ENCODE results near the gene IQSEC3. TPM values are rescaled to one million over a fixed set of nuclear protein-coding genes. Genes with fewer than 3 reads are reported as not detected.

Gene IQSEC3
- total and polyA plus RNA-seq, 4 donors, result 0.29 to 7.5 (median 1.5) TPM

- DNase-seq (no peak), ATAC-seq (ENCODE audit: insufficient read depth, low FRiP score) (no peak)
- H3K27ac ChIP-seq (ENCODE audit: low read depth in 1 of 2, low read length in 1 of 2), result no peak overlapping the region
- H3K4me1 ChIP-seq (ENCODE audit: control insufficient read depth in 5 of 5, insufficient read depth in 5 of 5, low read length in 5 of 5), result peaks cover 0 to 27% (median 9%) of the 10 kb centered on the region in 5 donors
- no peak overlapping the region for H3K4me3 ChIP-seq
- H3K36me3 ChIP-seq (ENCODE audit: control insufficient read depth in 4 of 4, insufficient read depth in 4 of 4, low read length in 4 of 4), result no peaks in the 10 kb centered on the region
- H3K9ac ChIP-seq (ENCODE audit: insufficient read depth in 1 of 2, low read length in 2 of 2), result no peak overlapping the region
- no peaks in the 10 kb centered on the region for H3K9me3 ChIP-seq (ENCODE audit: control insufficient read depth in 4 of 4, insufficient read depth in 3 of 4, low read length in 3 of 4)
- H3K27me3 ChIP-seq (ENCODE audit: control insufficient read depth in 3 of 3, insufficient read depth in 3 of 3, low read length in 2 of 3), result no peaks in the 10 kb centered on the region
- no peak for TF ChIP-seq CTCF (IDR thresholded peaks at IDR 0.05; ENCODE audit: control extremely low read depth, extremely low read depth)
- WGBS, 2 donors, result 60 to 74% methylated on average over 15 of the region's 15 CpGs
These were observed 106.2 kb downstream of the IQSEC3 start for GRCh38 chr12:172732-173161.

- no peak overlapping the region for H3K27ac ChIP-seq (ENCODE audit: low read depth in 1 of 2, low read length in 1 of 2)
- ATAC-seq (ENCODE audit: insufficient read depth, low FRiP score) (no peak), DNase-seq (no peak)
- H3K9me3 ChIP-seq (ENCODE audit: control insufficient read depth in 4 of 4, insufficient read depth in 3 of 4, low read length in 3 of 4), result no peaks in the 10 kb centered on the region
- H3K27me3 ChIP-seq (ENCODE audit: control insufficient read depth in 3 of 3, insufficient read depth in 3 of 3, low read length in 2 of 3), result no peaks in the 10 kb centered on the region
- no peaks in the 10 kb centered on the region for H3K36me3 ChIP-seq (ENCODE audit: control insufficient read depth in 4 of 4, insufficient read depth in 4 of 4, low read length in 4 of 4)
- peaks cover 0 to 27% (median 9%) of the 10 kb centered on the region in 5 donors for H3K4me1 ChIP-seq (ENCODE audit: control insufficient read depth in 5 of 5, insufficient read depth in 5 of 5, low read length in 5 of 5)
- no peak overlapping the region for H3K9ac ChIP-seq (ENCODE audit: insufficient read depth in 1 of 2, low read length in 2 of 2)
- no peak overlapping the region for H3K4me3 ChIP-seq
- TF ChIP-seq CTCF (IDR thresholded peaks at IDR 0.05; ENCODE audit: control extremely low read depth, extremely low read depth), result no peak
- WGBS, 2 donors, result 68 to 94% methylated on average over 6 of the region's 6 CpGs
These were observed 107.6 kb downstream of the IQSEC3 start for GRCh38 chr12:174124-174523.

GRCh38 chr12:174596-174995 is 108.0 kb downstream of the IQSEC3 start:
- H3K9ac ChIP-seq (ENCODE audit: insufficient read depth in 1 of 2, low read length in 2 of 2), result no peak overlapping the region
- H3K27me3 ChIP-seq (ENCODE audit: control insufficient read depth in 3 of 3, insufficient read depth in 3 of 3, low read length in 2 of 3), result no peaks in the 10 kb centered on the region
- H3K9me3 ChIP-seq (ENCODE audit: control insufficient read depth in 4 of 4, insufficient read depth in 3 of 4, low read length in 3 of 4), result no peaks in the 10 kb centered on the region
- ATAC-seq (ENCODE audit: insufficient read depth, low FRiP score), result no peak
- H3K36me3 ChIP-seq (ENCODE audit: control insufficient read depth in 4 of 4, insufficient read depth in 4 of 4, low read length in 4 of 4), result no peaks in the 10 kb centered on the region
- DNase-seq, result no peak
- WGBS, 2 donors, result 71 to 86% methylated on average over 23 of the region's 23 CpGs
- no peak overlapping the region for H3K27ac ChIP-seq (ENCODE audit: low read depth in 1 of 2, low read length in 1 of 2)
- peaks cover 0 to 27% (median 9%) of the 10 kb centered on the region in 5 donors for H3K4me1 ChIP-seq (ENCODE audit: control insufficient read depth in 5 of 5, insufficient read depth in 5 of 5, low read length in 5 of 5)
- no peak for TF ChIP-seq CTCF (IDR thresholded peaks at IDR 0.05; ENCODE audit: control extremely low read depth, extremely low read depth)
- no peak overlapping the region for H3K4me3 ChIP-seq

- H3K27ac ChIP-seq (ENCODE audit: low read depth in 1 of 2, low read length in 1 of 2), result no peak overlapping the region
- H3K27me3 ChIP-seq (ENCODE audit: control insufficient read depth in 3 of 3, insufficient read depth in 3 of 3, low read length in 2 of 3), result no peaks in the 10 kb centered on the region
- H3K36me3 ChIP-seq (ENCODE audit: control insufficient read depth in 4 of 4, insufficient read depth in 4 of 4, low read length in 4 of 4), result no peaks in the 10 kb centered on the region
- TF ChIP-seq CTCF (IDR thresholded peaks at IDR 0.05; ENCODE audit: control extremely low read depth, extremely low read depth), result no peak
- no peaks in the 10 kb centered on the region for H3K9me3 ChIP-seq (ENCODE audit: control insufficient read depth in 4 of 4, insufficient read depth in 3 of 4, low read length in 3 of 4)
- 49 to 76% methylated on average over 10 of the region's 10 CpGs for WGBS, 2 donors
- DNase-seq, result peak; percentile 46 to 78 (median 62)
- H3K4me3 ChIP-seq, result no peak overlapping the region
- no peak overlapping the region for H3K9ac ChIP-seq (ENCODE audit: insufficient read depth in 1 of 2, low read length in 2 of 2)
- no peak for ATAC-seq (ENCODE audit: insufficient read depth, low FRiP score)
- peaks cover 0 to 27% (median 9%) of the 10 kb centered on the region in 5 donors for H3K4me1 ChIP-seq (ENCODE audit: control insufficient read depth in 5 of 5, insufficient read depth in 5 of 5, low read length in 5 of 5)
These were observed 108.7 kb downstream of the IQSEC3 start for GRCh38 chr12:175250-175649.
